Duodenal mucosa (tissue), 2 donors: ENCODE results near the gene PLAAT4.

Experiments
- H3K27ac ChIP-seq: one replicate; pipeline ENCODE4 v1.7.0; 2013; ENCODE audit warnings: low read depth, low read length
- H3K27me3 ChIP-seq, 2 donors: one replicate each; pipeline ENCODE4 v1.7.0; 2013; ENCODE audit warnings: low read length in 2 of 2, control low read depth in 1 of 2; ENCODE audit not compliant: insufficient read depth in 2 of 2, control insufficient read depth in 1 of 2
- H3K36me3 ChIP-seq, 2 donors: one replicate each; pipeline ENCODE4 v1.7.0; 2013; ENCODE audit warnings: low read length in 2 of 2, control low read depth in 1 of 2; ENCODE audit not compliant: insufficient read depth in 2 of 2, control insufficient read depth in 1 of 2
- H3K4me1 ChIP-seq, 2 donors: one replicate each; pipeline ENCODE4 v1.7.0; 2013; ENCODE audit warnings: low read length in 2 of 2, control low read depth in 1 of 2; ENCODE audit not compliant: insufficient read depth in 2 of 2, control insufficient read depth in 1 of 2
- H3K4me3 ChIP-seq, 2 donors: one replicate each; pipeline ENCODE4 v1.7.0; 2013; ENCODE audit warnings: low read length in 2 of 2, low read depth in 1 of 2
- H3K9ac ChIP-seq, 2 donors: one replicate each; pipeline ENCODE4 v1.7.0; 2013; ENCODE audit warnings: low read length in 2 of 2, low read depth in 1 of 2
- H3K9me3 ChIP-seq, 2 donors: one replicate each; pipeline ENCODE4 v1.7.0; 2013; ENCODE audit warnings: low read length in 2 of 2, control low read depth in 1 of 2; ENCODE audit not compliant: control insufficient read depth in 1 of 2

The PLAAT4 gene

DNA sequence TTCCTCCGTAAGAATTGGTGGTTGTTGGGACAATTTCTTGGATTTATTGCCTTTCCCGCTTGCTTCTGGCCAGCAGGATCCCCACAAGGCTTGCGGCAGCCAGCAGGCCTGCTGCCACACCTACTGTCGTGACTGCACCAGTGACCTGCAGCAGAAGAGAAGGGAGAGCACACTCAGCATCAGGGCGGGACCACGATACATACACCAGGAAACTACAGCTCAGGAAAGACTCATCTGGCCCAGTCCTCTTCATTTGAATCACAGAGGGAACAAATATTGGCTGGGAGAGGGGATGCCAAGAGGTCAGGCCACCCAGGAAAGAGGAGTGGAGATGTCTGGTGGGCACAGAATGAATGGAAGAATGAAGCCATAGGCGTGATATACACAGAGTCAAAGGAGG is 16.3 kb downstream of the PLAAT4 start:
- Histone ChIP-seq H3K9me3 (no peaks in the 10 kb centered on the region), H3K27ac (no peak overlapping the region), H3K4me3 (no peak overlapping the region), H3K9ac (no peak overlapping the region), H3K4me1 (peaks cover 0 to 4% of the 10 kb centered on the region in 2 donors), H3K36me3 (no peaks in the 10 kb centered on the region), H3K27me3 (no peaks in the 10 kb centered on the region)

DNA sequence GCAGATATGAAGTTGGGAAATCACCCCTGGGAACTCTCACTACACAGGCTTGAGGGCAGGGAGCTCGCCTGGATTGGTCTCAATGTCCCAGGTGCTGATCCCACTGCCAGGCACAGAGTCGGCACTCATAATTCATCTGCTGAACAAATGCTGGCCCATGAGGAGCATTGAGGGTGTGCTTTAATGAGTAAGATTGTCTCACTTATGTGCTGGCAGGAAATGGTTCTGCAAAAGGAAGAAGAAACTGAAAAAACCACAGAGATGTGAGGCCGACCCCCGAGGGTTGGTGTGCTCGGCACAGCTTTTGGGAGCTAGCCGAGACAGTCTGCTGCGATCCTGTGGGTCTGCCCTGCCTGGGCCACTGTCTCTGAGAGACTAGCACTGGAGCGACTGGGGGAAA is 17.2 kb downstream of the PLAAT4 start:
- Histone ChIP-seq H3K36me3 (no peaks in the 10 kb centered on the region), H3K9ac (no peak overlapping the region), H3K4me3 (no peak overlapping the region), H3K27ac (no peak overlapping the region), H3K9me3 (no peaks in the 10 kb centered on the region), H3K4me1 (peaks cover 0 to 4% of the 10 kb centered on the region in 2 donors), H3K27me3 (no peaks in the 10 kb centered on the region)

DNA sequence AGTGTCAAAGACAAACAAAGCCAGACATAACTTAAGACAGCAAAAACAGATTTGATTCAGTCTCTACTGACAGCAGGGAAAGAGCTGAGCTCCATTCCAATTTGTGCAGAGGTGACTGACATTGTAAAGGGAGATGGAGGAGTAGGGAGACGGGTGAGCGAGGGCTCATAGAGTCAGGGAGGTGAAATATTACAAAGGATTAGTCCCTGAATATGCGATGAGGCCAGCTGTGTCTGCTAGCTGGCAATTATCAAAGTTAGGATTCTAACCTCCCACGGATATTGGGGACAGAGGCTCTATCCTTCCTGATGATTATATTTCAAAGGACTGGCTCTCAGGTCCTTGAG is 18.2 kb downstream of the PLAAT4 start:
- no peak overlapping the region for H3K9ac ChIP-seq
- H3K4me3 ChIP-seq: no peak overlapping the region
- H3K4me1 ChIP-seq: peaks cover 0 to 4% of the 10 kb centered on the region in 2 donors
- H3K9me3 ChIP-seq: no peaks in the 10 kb centered on the region
- H3K27me3 ChIP-seq: no peaks in the 10 kb centered on the region
- H3K27ac ChIP-seq: no peak overlapping the region
- H3K36me3 ChIP-seq: no peaks in the 10 kb centered on the region

DNA sequence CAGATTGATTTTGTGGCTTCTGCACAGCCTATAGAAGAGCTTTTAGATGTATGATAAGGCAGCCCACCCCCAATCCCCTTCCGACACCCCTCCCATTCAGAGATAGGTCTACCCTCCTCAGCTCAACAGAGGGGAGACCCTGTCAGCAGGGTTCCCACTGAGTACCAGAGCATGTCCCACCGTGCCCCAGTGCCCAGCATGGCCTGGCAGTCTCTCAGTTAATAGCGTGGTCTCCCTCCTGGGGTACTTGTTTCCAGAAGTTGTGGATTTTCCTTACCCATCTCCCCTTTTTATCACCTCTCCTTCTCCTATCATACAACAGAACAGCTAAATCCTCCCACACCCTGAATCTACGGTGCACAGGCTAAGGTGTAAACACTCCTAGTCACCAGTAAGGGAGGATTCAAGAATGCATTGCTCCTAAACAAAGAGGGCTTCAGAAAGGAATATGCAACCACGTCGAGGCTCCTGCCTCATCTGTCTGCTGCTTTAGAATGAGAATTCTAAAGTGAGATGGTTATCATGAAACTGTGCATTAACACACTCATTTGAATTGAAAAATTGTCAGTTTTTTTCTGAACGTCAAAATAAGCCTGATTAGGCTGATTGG is 19.9 kb downstream of the PLAAT4 start:
- H3K27me3 ChIP-seq: no peaks in the 10 kb centered on the region
- no peak overlapping the region for H3K9ac ChIP-seq
- H3K9me3 ChIP-seq: no peaks in the 10 kb centered on the region
- H3K27ac ChIP-seq: no peak overlapping the region
- H3K4me1 ChIP-seq: peaks cover 4 to 7% of the 10 kb centered on the region in 2 donors
- H3K4me3 ChIP-seq: no peak overlapping the region
- no peaks in the 10 kb centered on the region for H3K36me3 ChIP-seq

DNA sequence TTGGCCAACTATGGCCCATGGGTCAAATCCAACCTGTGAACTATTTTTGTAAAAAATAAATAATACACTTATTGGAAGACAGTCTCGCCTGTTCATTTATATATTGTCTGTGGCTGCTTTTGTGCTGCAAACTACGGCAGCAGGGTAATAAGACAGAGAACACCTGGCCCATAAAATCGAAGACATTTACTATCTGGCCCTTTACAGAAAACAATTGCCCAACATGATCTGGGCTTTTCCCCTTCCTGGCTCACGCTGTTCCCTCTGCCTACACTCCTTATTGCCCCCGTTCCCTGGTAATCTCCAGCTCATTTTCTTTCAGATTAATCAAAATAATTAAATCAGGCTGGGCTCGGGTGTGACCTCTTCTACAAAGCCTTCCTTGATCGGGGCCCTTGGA is 21.0 kb downstream of the PLAAT4 start:
- H3K9ac ChIP-seq: no peak overlapping the region
- H3K4me3 ChIP-seq: no peak overlapping the region
- H3K36me3 ChIP-seq: no peaks in the 10 kb centered on the region
- no peak overlapping the region for H3K27ac ChIP-seq
- H3K27me3 ChIP-seq: no peaks in the 10 kb centered on the region
- H3K9me3 ChIP-seq: no peaks in the 10 kb centered on the region
- H3K4me1 ChIP-seq: peaks cover 4 to 15% of the 10 kb centered on the region in 2 donors

DNA sequence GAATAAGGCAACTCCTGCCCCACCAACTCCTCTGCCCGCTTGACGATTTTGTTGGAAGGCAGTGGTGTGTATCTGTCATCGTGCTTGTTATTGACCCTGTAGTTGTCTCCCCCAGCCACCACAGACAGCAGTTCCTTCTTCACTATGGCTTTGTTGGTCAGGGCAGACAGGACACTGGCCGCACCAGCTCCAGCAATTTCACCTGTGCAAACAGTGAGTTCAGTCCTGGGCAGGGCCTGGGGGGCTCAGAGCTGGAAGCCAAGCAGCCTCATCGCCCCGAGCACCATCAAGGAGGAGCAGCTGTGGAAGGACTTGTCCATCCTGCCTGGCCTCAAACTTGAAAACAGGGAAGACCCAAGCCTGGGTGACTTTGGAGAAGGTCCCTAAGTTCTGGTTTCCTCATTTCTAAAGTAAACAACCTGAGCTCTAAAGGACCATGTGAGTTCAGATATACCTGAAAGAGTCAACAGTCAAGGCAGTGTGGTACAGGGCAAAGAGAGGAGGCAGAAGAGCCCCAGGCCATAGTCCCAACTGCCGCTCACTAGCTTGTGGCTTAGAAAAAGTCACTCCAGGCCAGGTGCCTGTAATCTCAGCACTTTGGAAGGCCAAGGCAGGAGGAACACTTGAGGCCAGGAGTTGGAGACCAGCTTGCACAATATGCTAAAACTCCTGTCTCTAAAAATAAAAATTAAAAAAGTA is 22.0 kb downstream of the PLAAT4 start:
- Histone ChIP-seq H3K27me3 (no peaks in the 10 kb centered on the region), H3K4me3 (no peak overlapping the region), H3K4me1 (peaks cover 9 to 23% of the 10 kb centered on the region in 2 donors), H3K9me3 (no peaks in the 10 kb centered on the region), H3K36me3 (no peaks in the 10 kb centered on the region), H3K9ac (no peak overlapping the region), H3K27ac (no peak overlapping the region)

DNA sequence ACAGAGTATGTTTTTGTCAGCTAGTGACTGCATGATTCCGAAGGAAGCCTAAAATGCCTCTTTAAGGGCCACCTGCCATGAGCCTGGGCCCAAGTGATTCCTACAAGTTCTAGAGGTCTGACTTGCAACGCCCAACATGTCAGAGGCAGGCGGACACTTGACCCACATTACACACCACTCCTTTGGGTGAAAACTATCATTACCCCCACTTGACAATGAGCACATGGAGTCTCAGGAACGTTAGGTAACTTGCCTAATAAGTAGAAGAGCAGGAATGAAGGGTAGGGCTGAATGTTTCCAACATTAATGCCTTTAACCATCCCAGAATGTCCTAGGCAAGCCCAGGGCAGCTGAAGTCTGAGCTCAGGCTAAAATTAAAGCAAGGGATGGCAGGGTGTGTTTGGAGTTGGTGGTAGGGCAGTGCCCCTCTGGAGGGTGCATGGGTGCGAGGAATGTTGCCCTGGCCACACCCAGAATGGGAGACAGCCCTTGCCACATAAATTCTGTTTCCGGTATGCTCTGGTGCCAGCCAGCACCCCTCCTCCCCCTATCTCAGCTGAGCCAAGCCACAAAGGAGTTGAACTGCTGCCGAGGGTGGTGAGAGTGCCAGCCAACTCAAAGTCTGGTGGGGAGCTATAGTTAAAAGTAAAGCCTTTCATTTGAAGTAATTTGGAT is 24.0 kb downstream of the PLAAT4 start:
- no peak overlapping the region for H3K9ac ChIP-seq

DNA sequence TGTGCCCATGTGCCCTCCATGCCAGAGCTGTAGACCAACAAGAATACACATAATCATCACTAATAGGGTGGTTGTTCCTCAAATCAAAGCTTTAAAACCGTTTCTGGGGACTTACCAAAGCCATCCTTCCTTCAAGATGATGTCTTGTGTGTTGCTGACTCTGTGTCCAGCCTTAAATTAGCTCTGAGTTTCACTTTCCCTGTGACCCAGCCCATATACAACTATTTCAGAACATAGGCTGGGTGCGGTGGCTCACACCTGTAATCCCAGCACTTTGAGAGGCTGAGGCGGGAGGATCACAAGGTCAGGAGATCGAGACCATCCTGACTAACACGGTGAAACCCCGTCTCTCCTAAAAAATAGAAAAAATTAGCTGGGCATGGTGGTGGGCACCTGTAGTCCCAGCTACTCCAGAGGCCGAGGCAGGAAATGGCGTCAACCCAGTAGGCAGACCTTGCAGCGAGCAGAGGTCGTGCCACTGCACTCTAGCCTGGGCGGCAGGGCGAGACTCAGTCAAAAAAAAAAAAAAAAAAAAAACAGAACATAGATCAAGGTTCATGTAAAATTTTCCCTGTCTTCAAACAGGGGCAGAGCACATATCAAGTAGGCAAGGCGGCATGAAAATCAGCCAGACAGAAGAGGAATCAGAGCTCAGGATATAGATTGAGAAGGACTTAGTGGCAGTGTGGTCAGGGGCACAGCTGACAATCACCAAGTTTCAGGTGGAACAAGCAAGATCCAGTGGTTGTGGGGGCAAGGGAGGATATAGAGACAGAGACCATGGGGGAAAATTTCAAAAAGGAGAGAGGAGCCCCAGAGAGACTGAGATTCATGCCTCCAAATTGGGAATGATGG is 26.8 kb downstream of the PLAAT4 start, which contains the start of gene PLAAT2:
PLAAT2 (minus strand) TSS at position 179 of the 855 bp plus-strand sequence; CDS start at position 124, 55 bp downstream.
- H3K4me1 ChIP-seq: peaks cover 29 to 51% of the 10 kb centered on the region in 2 donors
- peak within 1 kb of the TSS; percentile 90 for H3K27ac ChIP-seq
- peak within 1 kb of the TSS; percentile 16 to 55 for H3K9ac ChIP-seq
- no peaks in the 10 kb centered on the region for H3K9me3 ChIP-seq
- H3K36me3 ChIP-seq: no peaks in the 10 kb centered on the region
- peak within 1 kb of the TSS; percentile 34 to 50 for H3K4me3 ChIP-seq
- H3K27me3 ChIP-seq: no peaks in the 10 kb centered on the region

More for the DNA sequence above, 24.0 kb downstream of the PLAAT4 start:
- H3K36me3 ChIP-seq: no peaks in the 10 kb centered on the region
- no peaks in the 10 kb centered on the region for H3K27me3 ChIP-seq
- H3K9me3 ChIP-seq: no peaks in the 10 kb centered on the region
- H3K4me1 ChIP-seq: peaks cover 19 to 36% of the 10 kb centered on the region in 2 donors
- H3K4me3 ChIP-seq: no peak overlapping the region
- H3K27ac ChIP-seq: no peak overlapping the region

DNA sequence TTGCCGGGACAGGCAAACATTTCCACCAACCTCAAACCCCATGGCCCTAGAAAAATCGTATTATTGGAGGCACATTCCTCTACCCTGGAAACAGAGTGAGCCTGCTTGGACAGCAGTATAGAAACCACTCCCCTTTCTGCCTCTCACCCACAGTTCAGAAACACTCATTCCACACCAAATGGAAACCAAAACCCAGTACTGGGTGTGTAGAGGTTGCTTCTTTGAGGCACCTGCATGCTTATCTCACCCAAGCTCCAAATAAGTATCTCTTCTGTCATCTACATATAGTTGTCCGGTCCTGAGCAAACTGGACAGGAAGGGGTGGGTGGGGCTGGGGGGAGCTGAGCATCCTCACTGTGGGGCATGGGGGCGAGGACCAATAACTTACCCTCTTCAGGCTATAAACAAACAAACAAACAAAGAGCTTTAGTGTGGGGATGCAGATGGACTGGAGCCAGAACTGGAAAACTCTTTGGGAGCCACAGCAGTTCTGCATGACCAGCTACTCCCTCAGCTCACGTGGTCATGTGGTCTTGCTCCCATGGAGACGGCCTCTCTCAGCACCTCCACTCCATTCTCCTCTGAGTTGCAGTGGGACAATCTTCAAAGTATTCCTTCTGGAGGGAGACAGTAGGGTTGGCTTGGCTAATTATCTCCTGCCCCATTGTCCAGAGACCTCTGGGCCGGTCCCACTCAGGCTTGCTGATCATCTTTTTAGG is 27.6 kb downstream of the PLAAT4 start:
- H3K9me3 ChIP-seq: no peaks in the 10 kb centered on the region
- peak overlapping the region; percentile 90 for H3K27ac ChIP-seq
- H3K27me3 ChIP-seq: no peaks in the 10 kb centered on the region
- H3K4me3 ChIP-seq: peak overlapping the region; percentile 50 to 55
- peak overlapping the region; percentile 52 to 57 for H3K9ac ChIP-seq
- H3K36me3 ChIP-seq: no peaks in the 10 kb centered on the region
- peaks cover 29 to 51% of the 10 kb centered on the region in 2 donors for H3K4me1 ChIP-seq
